ENCODE data around the gene CCDC92.

Gene CCDC92

DNA sequence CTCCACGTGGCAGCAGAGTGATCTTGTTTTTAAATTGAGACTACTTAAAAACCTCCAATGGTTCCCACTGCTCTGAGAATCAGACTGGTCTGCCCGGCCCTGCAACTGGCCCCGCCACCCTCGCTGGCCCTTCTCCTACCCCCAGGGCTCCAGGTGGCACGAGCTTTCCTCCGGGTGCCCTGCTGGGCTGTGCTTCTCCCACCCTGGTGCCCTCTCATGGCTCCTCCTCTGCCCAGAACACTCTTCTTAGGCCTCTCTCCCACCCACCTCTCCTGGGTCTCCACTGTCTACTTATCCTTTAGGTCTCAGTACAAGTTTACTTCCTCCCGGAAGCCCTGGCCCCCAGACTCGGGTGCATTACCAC is 26.5 kb downstream of the CCDC92 start:
- TF ChIP-seq, protein P1, sequence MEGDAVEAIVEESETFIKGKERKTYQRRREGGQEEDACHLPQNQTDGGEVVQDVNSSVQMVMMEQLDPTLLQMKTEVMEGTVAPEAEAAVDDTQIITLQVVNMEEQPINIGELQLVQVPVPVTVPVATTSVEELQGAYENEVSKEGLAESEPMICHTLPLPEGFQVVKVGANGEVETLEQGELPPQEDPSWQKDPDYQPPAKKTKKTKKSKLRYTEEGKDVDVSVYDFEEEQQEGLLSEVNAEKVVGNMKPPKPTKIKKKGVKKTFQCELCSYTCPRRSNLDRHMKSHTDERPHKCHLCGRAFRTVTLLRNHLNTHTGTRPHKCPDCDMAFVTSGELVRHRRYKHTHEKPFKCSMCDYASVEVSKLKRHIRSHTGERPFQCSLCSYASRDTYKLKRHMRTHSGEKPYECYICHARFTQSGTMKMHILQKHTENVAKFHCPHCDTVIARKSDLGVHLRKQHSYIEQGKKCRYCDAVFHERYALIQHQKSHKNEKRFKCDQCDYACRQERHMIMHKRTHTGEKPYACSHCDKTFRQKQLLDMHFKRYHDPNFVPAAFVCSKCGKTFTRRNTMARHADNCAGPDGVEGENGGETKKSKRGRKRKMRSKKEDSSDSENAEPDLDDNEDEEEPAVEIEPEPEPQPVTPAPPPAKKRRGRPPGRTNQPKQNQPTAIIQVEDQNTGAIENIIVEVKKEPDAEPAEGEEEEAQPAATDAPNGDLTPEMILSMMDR (IDR thresholded peaks at IDR 0.05; ENCODE audit: low read depth, low read length, missing control alignments): no peak
- in situ Hi-C loops (cut with HindIII; ENCODE audit: low pct_ligation_motif_present, low sequenced_read_pairs): no loop called here
- no peak overlapping the region for H3K4me3 ChIP-seq (ENCODE audit: low read depth, low read length)
- no peaks in the 10 kb centered on the region for H3K27me3 ChIP-seq (replicated peaks)
- DNase-seq: no peak
- peaks cover 7% of the 10 kb centered on the region for H3K36me3 ChIP-seq (replicated peaks)
- no peak overlapping the region for H3K27ac ChIP-seq

DNA sequence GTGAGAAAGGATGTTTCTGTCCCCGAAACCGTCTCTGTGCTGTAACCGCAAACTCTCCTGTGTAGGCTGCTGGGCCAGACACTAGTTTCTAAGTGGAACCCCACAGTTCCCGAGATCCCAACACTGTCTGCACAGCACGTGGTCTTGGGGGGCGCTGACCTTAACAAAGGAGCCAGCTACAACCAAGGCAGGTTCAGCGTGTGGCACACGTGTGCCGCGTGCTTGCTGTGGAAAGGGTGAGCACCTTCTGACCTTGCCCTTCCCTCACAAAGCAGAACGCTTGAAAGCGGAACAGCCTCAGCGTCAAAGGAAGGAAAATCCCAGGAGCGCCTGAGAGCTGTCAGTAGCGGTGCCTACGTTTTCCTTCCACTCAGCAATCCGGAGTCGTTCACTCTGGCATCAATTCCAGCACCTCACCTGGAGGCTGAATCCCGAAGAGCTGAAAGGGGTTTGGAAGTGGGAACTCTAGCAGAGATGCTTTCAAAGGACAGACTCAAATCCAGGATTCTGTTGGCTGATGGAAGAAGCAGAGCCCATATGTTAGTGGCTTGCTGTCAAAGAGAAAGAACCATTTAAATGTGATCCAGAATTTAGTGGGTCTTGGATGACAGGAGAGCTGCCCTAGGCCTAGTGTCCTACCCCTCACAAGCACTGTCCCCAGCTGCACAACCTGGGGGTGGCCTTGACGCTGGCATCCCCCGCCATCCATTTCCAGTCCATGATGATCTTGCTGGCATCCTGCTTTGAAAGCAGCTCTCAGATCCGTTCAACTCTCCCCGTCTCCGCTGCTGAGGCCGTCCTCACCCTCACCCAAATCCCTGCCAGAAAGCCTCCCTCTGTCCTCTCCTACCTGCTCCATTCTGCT is 27.1 kb downstream of the CCDC92 start:
- Histone ChIP-seq H3K27ac (no peak overlapping the region), H3K4me3 (ENCODE audit: low read depth, low read length) (no peak overlapping the region), H3K36me3 (replicated peaks) (peaks cover 7% of the 10 kb centered on the region), H3K27me3 (replicated peaks) (no peaks in the 10 kb centered on the region)
- no peak for DNase-seq
- in situ Hi-C loops (cut with HindIII; ENCODE audit: low pct_ligation_motif_present, low sequenced_read_pairs): no loop called here
- TF ChIP-seq, protein P1 (IDR thresholded peaks at IDR 0.05; ENCODE audit: low read depth, low read length, missing control alignments): no peak

DNA sequence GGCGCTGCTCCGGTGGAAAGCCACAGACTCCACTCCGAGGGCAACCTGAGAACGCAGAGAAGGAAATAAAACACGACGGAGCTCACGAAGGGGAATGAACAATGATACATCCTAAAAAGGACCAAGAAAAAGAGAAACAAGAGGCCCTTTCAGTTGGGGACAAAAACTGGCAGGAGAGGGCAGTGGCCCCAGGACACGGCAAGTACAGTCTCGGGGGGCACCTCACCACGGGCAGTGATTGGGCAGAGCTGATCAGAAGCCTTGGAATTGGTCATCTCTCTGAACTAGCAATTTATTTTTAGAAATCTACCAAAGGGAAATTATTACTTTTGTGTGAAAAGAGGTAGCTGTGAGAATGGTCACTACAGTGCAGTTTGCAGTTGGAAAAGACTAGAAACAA is 27.9 kb downstream of the CCDC92 start:
- DNase-seq: no peak
- Histone ChIP-seq H3K4me3 (ENCODE audit: low read depth, low read length) (no peak overlapping the region), H3K27ac (no peak overlapping the region), H3K36me3 (replicated peaks) (peaks cover 7% of the 10 kb centered on the region), H3K27me3 (replicated peaks) (no peaks in the 10 kb centered on the region)
- TF ChIP-seq, protein P1 (IDR thresholded peaks at IDR 0.05; ENCODE audit: low read depth, low read length, missing control alignments): no peak
- in situ Hi-C loops (cut with HindIII; ENCODE audit: low pct_ligation_motif_present, low sequenced_read_pairs): no loop called here

DNA sequence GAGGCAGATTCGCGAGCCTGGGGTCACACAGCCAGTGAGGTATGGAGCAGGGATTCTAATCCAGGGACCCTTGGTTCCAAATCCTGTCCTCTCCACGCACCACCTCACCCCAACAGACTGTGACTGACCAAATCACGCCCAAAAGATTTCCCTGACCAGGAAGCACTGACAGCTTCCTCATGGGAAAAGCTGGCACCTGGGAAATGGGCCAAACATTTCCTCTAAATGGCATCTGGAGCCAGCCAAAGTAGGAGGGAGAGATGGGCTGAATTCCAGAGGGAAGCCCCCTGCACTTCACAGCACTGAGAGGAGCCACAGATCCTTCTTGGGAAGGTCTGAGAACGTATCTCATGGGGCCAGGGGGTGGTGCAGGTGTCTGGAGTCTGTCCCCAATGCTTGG is 28.8 kb downstream of the CCDC92 start:
- in situ Hi-C loops (cut with HindIII; ENCODE audit: low pct_ligation_motif_present, low sequenced_read_pairs): no loop called here
- TF ChIP-seq, protein P1 (IDR thresholded peaks at IDR 0.05; ENCODE audit: low read depth, low read length, missing control alignments): no peak
- no peak for DNase-seq
- H3K27ac ChIP-seq: no peak overlapping the region
- no peaks in the 10 kb centered on the region for H3K27me3 ChIP-seq (replicated peaks)
- H3K4me3 ChIP-seq (ENCODE audit: low read depth, low read length): no peak overlapping the region
- H3K36me3 ChIP-seq (replicated peaks): peaks cover 7% of the 10 kb centered on the region

DNA sequence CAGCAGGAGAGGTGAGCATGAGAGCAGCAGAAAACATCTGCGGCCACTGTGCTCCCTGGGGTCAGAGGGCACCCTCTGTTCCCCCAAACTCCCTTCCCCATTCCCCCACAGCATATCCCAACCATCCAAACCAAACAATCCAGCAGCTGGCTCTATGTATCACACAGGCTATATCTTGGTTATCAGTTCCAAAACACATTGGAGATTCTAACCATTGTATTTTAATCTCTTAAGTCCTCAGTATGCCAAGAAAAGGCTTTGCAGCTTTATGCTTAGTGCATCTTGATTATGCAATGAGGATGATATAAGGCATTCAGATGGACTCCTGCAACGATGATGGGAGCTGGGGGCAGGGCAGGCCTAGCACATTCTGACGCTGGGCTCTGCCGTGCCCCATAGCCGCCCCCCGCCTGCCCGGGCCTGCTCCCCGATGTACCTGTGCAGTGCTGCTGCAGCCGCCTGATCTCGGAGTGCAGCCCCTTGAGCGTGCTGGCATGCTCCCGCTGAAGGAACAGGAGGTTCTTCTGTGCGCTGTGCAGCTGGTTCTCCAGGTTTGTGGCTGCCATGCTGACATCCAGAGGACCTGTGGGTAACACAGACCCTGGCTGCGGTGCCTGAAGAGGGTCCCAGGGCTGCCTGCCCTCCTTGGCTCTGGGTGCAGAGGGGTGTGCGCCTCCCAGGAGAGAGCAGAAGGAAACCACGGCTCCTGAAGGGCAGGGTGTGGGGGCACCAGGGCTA is 29.6 kb downstream of the CCDC92 start:
- DNase-seq: peak; percentile 31
- Histone ChIP-seq H3K27ac (peak overlapping the region; percentile 85), H3K36me3 (replicated peaks) (peaks cover 7% of the 10 kb centered on the region), H3K27me3 (replicated peaks) (no peaks in the 10 kb centered on the region), H3K4me3 (ENCODE audit: low read depth, low read length) (no peak overlapping the region)
- in situ Hi-C loops (cut with HindIII; ENCODE audit: low pct_ligation_motif_present, low sequenced_read_pairs): no loop called here
- TF ChIP-seq, protein P1 (IDR thresholded peaks at IDR 0.05; ENCODE audit: low read depth, low read length, missing control alignments): no peak
